K562 (cell line): ENCODE data around the gene PUM2. TPM values are rescaled to one million over a fixed set of nuclear protein-coding genes. Genes with fewer than 3 reads are reported as not detected.

Experiments used
- ATAC-seq: fragments of 200-7000 bp; cut with Tn5 transposase; 3 replicates; pipeline ENCODE4 v1.9.1; 2020; ENCODE audit warnings: moderate library complexity
- Bru-seq: library from RNA; stranded (reverse); fragments of 400-500 nt; gene quantifications from one replicate; lab custom pipeline; 2021; lab: Mats Ljungman, UMichigan
- BruChase-seq, 2 experiments: library from RNA; stranded (reverse); fragments of 400-500 nt; gene quantifications; one replicate each; lab custom pipeline; 2021; lab: Mats Ljungman, UMichigan
- BruUV-seq: library from RNA; stranded (reverse); fragments of 400-500 nt; replicated peaks from 2 replicates; lab custom pipeline; 2021; lab: Mats Ljungman, UMichigan
- CTCF ChIA-PET: fragments of 300-600 bp; formaldehyde crosslinking; extraction: SDS; loops from one replicate; lab custom pipeline; 2021; ENCODE audit warnings: low intra/inter-chr PET ratio; lab: Yijun Ruan, JAX
- POLR2A ChIA-PET: fragments of 300-600, 350-650 bp; sonication (Branson Sonifier 250); formaldehyde crosslinking; extraction: SDS; loops from one replicate; lab custom pipeline; 2021; ENCODE audit warnings: antibody characterized with exemption, inconsistent platforms; lab: Yijun Ruan, JAX
- DNase-seq, 4 experiments: peaks; one replicate each; pipeline versions ENCODE4 v3.0.0 to v3.0.0-alpha.2; 2011 to 2018; ENCODE audit warnings: low spot score in 3 of 4, mixed read lengths in 3 of 4; ENCODE audit errors: extremely low read depth in 1 of 4
- FAIRE-seq: peaks from 2 replicates; lab custom pipeline; 2011; peaks lifted over from hg19 to GRCh38; lab: Jason Lieb, UNC
- H2AFZ ChIP-seq: 2 replicates; pipeline ENCODE4 v1.6.0; 2011; ENCODE audit warnings: low read depth, low read length, control low read depth, inconsistent platforms
- H3K27ac ChIP-seq: fragments of 200-600 bp; 3 replicates; pipeline ENCODE4 v1.8.0; 2011; ENCODE audit warnings: low read depth, mild to moderate bottlenecking, control low read depth, inconsistent platforms, low read length, moderate library complexity, mixed read lengths; ENCODE audit errors: extremely low read depth
- H3K27me3 ChIP-seq, 2 experiments: fragments of 300-600 bp in 1 of 2; 2 replicates in 1 of 2; 3 replicates in 1 of 2; pipeline versions ENCODE4 v1.6.0 to v1.8.0; 2011; ENCODE audit warnings: inconsistent platforms in 2 of 2, low read length in 2 of 2, mild to moderate bottlenecking in 1 of 2, mixed read lengths in 1 of 2, moderate library complexity in 1 of 2; ENCODE audit not compliant: control insufficient read depth in 2 of 2, insufficient read depth in 2 of 2
- H3K36me3 ChIP-seq: fragments of 300-600 bp; 3 replicates; pipeline ENCODE4 v1.8.0; 2011; ENCODE audit warnings: mild to moderate bottlenecking, low read length, inconsistent platforms; ENCODE audit not compliant: control insufficient read depth, insufficient read depth
- H3K4me1 ChIP-seq, 2 experiments: fragments of 200-600 bp in 1 of 2; replicated peaks in 1 of 2; 2 replicates in 1 of 2; 3 replicates in 1 of 2; pipeline versions ENCODE4 v1.5.1 to v1.8.0; 2011; ENCODE audit warnings: inconsistent platforms in 2 of 2, low read length in 2 of 2, mild to moderate bottlenecking in 1 of 2, mixed read lengths in 1 of 2, moderate library complexity in 1 of 2; ENCODE audit not compliant: control insufficient read depth in 2 of 2, insufficient read depth in 2 of 2
- H3K4me2 ChIP-seq: 2 replicates; pipeline ENCODE4 v1.6.1; 2011; ENCODE audit warnings: low read length, control low read depth, inconsistent platforms, mixed read lengths; ENCODE audit not compliant: insufficient read depth
- H3K4me3 ChIP-seq: fragments of 200-600 bp; sonication (generic), shearing (Covaris generic); 2 replicates; pipeline ENCODE4 v1.5.1; 2016; ENCODE audit warnings: control low read depth, inconsistent platforms
- H3K79me2 ChIP-seq: fragments of 200-600 bp; 3 replicates; pipeline ENCODE4 v1.8.0; 2011; ENCODE audit warnings: low read length, inconsistent platforms; ENCODE audit not compliant: control insufficient read depth, insufficient read depth
- H3K9ac ChIP-seq, 2 experiments: 2 replicates each; pipeline versions ENCODE4 v1.6.0 to v1.6.1; 2011; ENCODE audit warnings: low read depth in 2 of 2, low read length in 2 of 2, control low read depth in 1 of 2, inconsistent platforms in 1 of 2, mild to moderate bottlenecking in 1 of 2, mixed read lengths in 1 of 2; ENCODE audit not compliant: insufficient read depth in 1 of 2
- H3K9me1 ChIP-seq: one replicate; pipeline ENCODE4 v1.6.0; 2011; ENCODE audit warnings: inconsistent platforms, mild to moderate bottlenecking, low read length, moderate library complexity; ENCODE audit not compliant: control insufficient read depth, insufficient read depth
- H3K9me3 ChIP-seq: replicated peaks from 2 replicates; pipeline ENCODE4 v1.5.1; 2011; ENCODE audit warnings: low read depth, low read length, inconsistent platforms; ENCODE audit not compliant: control insufficient read depth, insufficient read depth
- H4K20me1 ChIP-seq: replicated peaks from 2 replicates; pipeline ENCODE4 v1.6.1; 2011; ENCODE audit warnings: low read length, inconsistent platforms, mixed read lengths; ENCODE audit not compliant: control insufficient read depth, insufficient read depth
- CEBPZ ChIP-seq: fragments of 150-350 bp; IDR thresholded peaks from 2 replicates; pipeline ENCODE4 v1.6.1; 2014; ENCODE audit warnings: low read depth, mild to moderate bottlenecking, low read length, borderline replicate concordance
- LARP7 ChIP-seq: fragments of 450-650 bp; IDR thresholded peaks from 2 replicates; pipeline ENCODE4 v1.6.1; 2016
- MEIS2 ChIP-seq: fragments of 450-650 bp; IDR thresholded peaks from 2 replicates; pipeline ENCODE4 v1.6.1; 2014; ENCODE audit warnings: mild to moderate bottlenecking; ENCODE audit not compliant: partially characterized antibody
- MLLT1 ChIP-seq, 2 experiments: fragments of 450-650 bp; IDR thresholded peaks; 2 replicates each; pipeline ENCODE4 v1.6.1; 2016
- NR3C1 ChIP-seq: sonication (generic); formaldehyde crosslinking; IDR thresholded peaks from 2 replicates; pipeline ENCODE4 v1.8.1; 2022; ENCODE audit warnings: missing genetic modification reagents
- PREB ChIP-seq: sonication (generic); formaldehyde crosslinking; IDR thresholded peaks from 2 replicates; pipeline ENCODE4 v1.8.1; 2023; ENCODE audit warnings: mild to moderate bottlenecking, missing genetic modification reagents
- PTTG1 ChIP-seq: fragments of 450-650 bp; IDR thresholded peaks from 2 replicates; pipeline ENCODE4 v1.6.1; 2016; ENCODE audit warnings: low read depth, mild to moderate bottlenecking, missing genetic modification characterization, missing compliant biosample characterization
- WGBS: fragments of 100-300 bp; shearing (Covaris generic); methylation state at CpG from one replicate; pipeline ENCODE4 v1.1.6; 2016; ENCODE audit warnings: low coverage, mixed read lengths; ENCODE audit not compliant: insufficient coverage; ENCODE audit errors: missing lambda C conversion rate; 5-methylcytosine and 5-hydroxymethylcytosine counted together
- in situ Hi-C: fragments of 300-500 bp; cut with MboI; formaldehyde crosslinking; loops from 4 replicates; pipeline ENCODE4 v1.15.0; 2018; ENCODE audit warnings: inconsistent platforms, mixed read lengths
- intact Hi-C: fragments of 100-400 bp; cut with micrococcal nuclease; formaldehyde crosslinking; loops from 2 replicates; pipeline ENCODE4 v1.14.2; 2022
- long read RNA-seq, 3 experiments: library from polyadenylated mRNA in 2 of 3; library from RNA in 1 of 3; unstranded in 2 of 3; stranded (forward) in 1 of 3; transcript quantifications; one replicate each; pipeline ENCODE4 v2.0.0, GENCODE V29; 2019 to 2022
- polyA minus RNA-seq, 3 experiments: library from RNA; depleted of rRNA, polyadenylated mRNA; stranded (reverse); fragments of >200 nt; gene quantifications; 2 replicates each; pipeline ENCODE4 v1.2.3, GENCODE V29; 2011
- polyA plus RNA-seq, 8 experiments: library from polyadenylated mRNA; depleted of rRNA in 4 of 8; stranded (reverse) in 5 of 8; unstranded in 3 of 8; fragments of >200 nt; fragmentation: Nextera tagmentation in 2 of 8; fragmentation: Illumina TruSeq in 1 of 8; extraction: Ambion mirVana in 2 of 8; extraction: Trizol in 1 of 8; gene quantifications; 2 replicates each; pipeline versions ENCODE4 v1.2.1 to v1.2.3, GENCODE V29; 2011 to 2014; ENCODE audit warnings: inconsistent platforms in 1 of 8, missing spikeins in 1 of 8
- total RNA-seq, 7 experiments: library from RNA; depleted of rRNA in 6 of 7; stranded (reverse); fragments of >200 nt in 6 of 7; fragmentation: Illumina TruSeq in 2 of 7; extraction: Trizol in 2 of 7; gene quantifications; 2 replicates each; pipeline versions ENCODE4 v1.2.1 to v1.2.3, GENCODE V29; 2011 to 2021; ENCODE audit warnings: low replicate concordance in 1 of 7

The PUM2 gene
- total RNA-seq (2011; cell fraction: chromatin; rRNA removed; ENCODE audit: low replicate concordance), result 52.0 and 148 TPM in 2 replicates
- total RNA-seq (2011; cell fraction: nucleolus; rRNA removed), result 31.0 and 34.6 TPM in 2 replicates
- 58.1 and 92.7 TPM in 2 replicates for total RNA-seq (2011; cell fraction: nucleoplasm; rRNA removed)
- total RNA-seq (2014; rRNA removed) (14.9 and 18.0 TPM in 2 replicates), total RNA-seq (2014; rRNA removed; fragmentation: Illumina TruSeq; extraction: Trizol) (33.3 and 46.5 TPM in 2 replicates), total RNA-seq (2015; rRNA removed; fragmentation: Illumina TruSeq; extraction: Trizol) (22.3 and 25.5 TPM in 2 replicates), total RNA-seq (2021) (53.3 and 56.7 TPM in 2 replicates), polyA plus RNA-seq (2011; rRNA removed) (55.9 and 61.9 TPM in 2 replicates), polyA plus RNA-seq (2014; fragmentation: Illumina TruSeq; extraction: Trizol) (32.7 and 35.2 TPM in 2 replicates), polyA plus RNA-seq (2014; fragmentation: Nextera tagmentation; extraction: Ambion mirVana) (10 to 100 TPM; 13.4 to 15.8 TPM), polyA plus RNA-seq (2014; rRNA removed) (28.3 and 31.3 TPM in 2 replicates), polyA minus RNA-seq (2011; rRNA and poly(A)+ RNA removed) (215 and 217 TPM in 2 replicates), Bru-seq, nascent RNA (percentile 93 among the genes with signal in this experiment), BruChase-seq, experiment 1, labeled RNA remaining after a 2-hour chase (percentile 97 among the genes with signal in this experiment), BruChase-seq, experiment 2, labeled RNA remaining after a 6-hour chase (percentile 96 among the genes with signal in this experiment)
- 41.9 and 45.4 TPM in 2 replicates for polyA plus RNA-seq (2011; cell fraction: cytosol; rRNA removed)
- 33.0 and 42.9 TPM in 2 replicates for polyA plus RNA-seq (2011; cell fraction: nucleus; rRNA removed)
- 31.0 and 33.6 TPM in 2 replicates for polyA plus RNA-seq (2012)
- 63.1 and 74.2 TPM in 2 replicates for polyA minus RNA-seq (2011; cell fraction: cytosol; rRNA and poly(A)+ RNA removed)
- 59.4 and 93.3 TPM in 2 replicates for polyA minus RNA-seq (2011; cell fraction: nucleus; rRNA and poly(A)+ RNA removed)
- long read RNA-seq, experiment 1, transcript PUM2-204 (21 exons, 3,594 nt), result major isoform, 13 of 102 reads
- long read RNA-seq, experiment 1, partial matches to known transcripts, result 24 of 102 reads
- long read RNA-seq, experiment 1, other reads (novel, unspliced or antisense), result 65 of 102 reads
- long read RNA-seq, experiment 2, partial matches to known transcripts, result 2 of 35 reads
- long read RNA-seq, experiment 2, other reads (novel, unspliced or antisense), result 33 of 35 reads
- long read RNA-seq, experiment 3, partial matches to known transcripts, result 2 of 9 reads
- long read RNA-seq, experiment 3, other reads (novel, unspliced or antisense), result 6 of 9 reads

- CTCF ChIA-PET, result no interaction called here
- TSS peak; percentile 93 for BruUV-seq
- FAIRE-seq (peak; percentile 79), ATAC-seq (peak; percentile 90), DNase-seq (peak; percentile 92 to 98 (median 94))
- Histone ChIP-seq H3K9ac (peak within 1 kb of the TSS; percentile 94 to 99), H3K27ac (peak within 1 kb of the TSS; percentile 99), H3K27me3 (no peaks in the 10 kb centered on the region), H3K9me3 (no peaks in the 10 kb centered on the region), H3K4me2 (peak within 1 kb of the TSS; percentile 84), H3K79me2 (peaks cover 46% of the 10 kb centered on the region), H3K9me1 (no peaks in the 10 kb centered on the region), H3K4me1 (peaks cover 17 to 43% of the 10 kb centered on the region in 2 experiments), H3K36me3 (peaks cover 7% of the 10 kb centered on the region; the same call in 2 of the 3 replicates), H2AFZ (peak within 1 kb of the TSS; percentile 99), H3K4me3 (peak within 1 kb of the TSS; percentile 83), H4K20me1 (peaks cover 25% of the 10 kb centered on the region)
- POLR2A ChIA-PET, result interaction anchor here (0.8 to 1.2 kb wide), 3 partner anchors 10 to 16 kb away, joined by 3 read pairs; no protein-coding TSS in a partner anchor
- WGBS, result 1% methylated on average over 45 of the region's 70 CpGs
- intact Hi-C loops, result no loop called here
- in situ Hi-C loops, result no loop called here
- no peak for TF ChIP-seq CEBPZ
- peak; percentile 83; the same call in 1 of the 2 replicates for TF ChIP-seq LARP7
- TF ChIP-seq PTTG1 (tag), result no peak
- TF ChIP-seq MEIS2, result peak; percentile 90
- no peak for TF ChIP-seq PREB (CRISPR knock-in tag)
- TF ChIP-seq NR3C1, result peak; percentile 91
- TF ChIP-seq MLLT1 (IDR thresholded peaks at IDR 0.05), result 0 out of 4 replicates have a peak, but pooled peaks of 1 of the 2 experiments have one; percentile 41
Observed at GRCh38 chr2:20350753-20351554, at the start of gene PUM2. TSS of gene PUM2 (minus strand) at chr2:20350844. CDS start at chr2:20327360, 23,484 bp downstream.
